Neuronal stem cell (in vitro differentiated cells): Measurements from ENCODE around the gene TUBA3E.
"Not testable (repeated sequence)": the region's sequence is repeated elsewhere in the genome, so short reads cannot be mapped to it uniquely, and the experiment has no call there.

Source experiments
- DNase-seq: peaks from one replicate; pipeline ENCODE4 v3.0.0-alpha.2; 2013; ENCODE audit warnings: low spot score
- H2AFZ ChIP-seq: one replicate; pipeline ENCODE4 v1.6.1; 2013; ENCODE audit warnings: mild to moderate bottlenecking, low read length, inconsistent platforms
- H2AK5ac ChIP-seq: 2 replicates; pipeline ENCODE4 v1.6.1; 2013; ENCODE audit warnings: low read depth, mild to moderate bottlenecking, inconsistent platforms, low read length, moderate library complexity, mixed read lengths
- H2BK120ac ChIP-seq: 2 replicates; pipeline ENCODE4 v1.6.1; 2013; ENCODE audit warnings: low read depth, mild to moderate bottlenecking, inconsistent platforms, low read length, moderate library complexity, mixed read lengths
- H2BK12ac ChIP-seq: one replicate; pipeline ENCODE4 v1.6.1; 2013; ENCODE audit warnings: low read length, inconsistent platforms
- H2BK15ac ChIP-seq: 2 replicates; pipeline ENCODE4 v1.6.1; 2013; ENCODE audit warnings: mild to moderate bottlenecking, low read length, inconsistent platforms, mixed read lengths
- H2BK5ac ChIP-seq: one replicate; pipeline ENCODE4 v1.6.1; 2013; ENCODE audit warnings: inconsistent platforms, mild to moderate bottlenecking, low read length, moderate library complexity
- H3K14ac ChIP-seq: one replicate; pipeline ENCODE4 v1.6.1; 2013; ENCODE audit warnings: low read length, inconsistent platforms
- H3K18ac ChIP-seq: 2 replicates; pipeline ENCODE4 v1.6.1; 2013; ENCODE audit warnings: low read length, inconsistent platforms
- H3K23ac ChIP-seq: 2 replicates; pipeline ENCODE4 v1.6.1; 2013; ENCODE audit warnings: low read depth, mild to moderate bottlenecking, mixed read lengths, low read length, inconsistent platforms; ENCODE audit not compliant: poor library complexity
- H3K27ac ChIP-seq: replicated peaks from 3 replicates; pipeline ENCODE4 v1.5.1; 2013; ENCODE audit warnings: low read length, inconsistent platforms
- H3K27me3 ChIP-seq, 3 experiments: 2 replicates each; pipeline ENCODE4 v1.6.1; 2013; ENCODE audit warnings: low read length in 3 of 3, mild to moderate bottlenecking in 2 of 3, inconsistent platforms in 1 of 3, low read depth in 1 of 3, mixed read lengths in 1 of 3, moderate library complexity in 1 of 3; ENCODE audit not compliant: control insufficient read depth in 3 of 3, insufficient read depth in 3 of 3
- H3K36me3 ChIP-seq, 2 donors: replicated peaks in 1 of 2; 2 replicates each; pipeline ENCODE4 v1.6.1; 2013; ENCODE audit warnings: low read length in 2 of 2; ENCODE audit not compliant: control insufficient read depth in 2 of 2, insufficient read depth in 2 of 2
- H3K4ac ChIP-seq: 2 replicates; pipeline ENCODE4 v1.6.1; 2013; ENCODE audit warnings: inconsistent platforms, mild to moderate bottlenecking, low read length, moderate library complexity
- H3K4me1 ChIP-seq, 2 donors: 1 replicate in 1 of 2; 2 replicates in 1 of 2; pipeline ENCODE4 v1.6.1; 2013; ENCODE audit warnings: low read length in 2 of 2, low read depth in 1 of 2; ENCODE audit not compliant: control insufficient read depth in 2 of 2, insufficient read depth in 1 of 2
- H3K4me2 ChIP-seq: one replicate; pipeline ENCODE4 v1.6.1; 2013; ENCODE audit warnings: mild to moderate bottlenecking, low read length, inconsistent platforms; ENCODE audit not compliant: insufficient read depth, poor library complexity, severe bottlenecking
- H3K4me3 ChIP-seq, 2 donors: 2 replicates each; pipeline ENCODE4 v1.5.1; 2013; ENCODE audit warnings: low read length in 2 of 2, mild to moderate bottlenecking in 2 of 2, inconsistent platforms in 1 of 2, moderate library complexity in 1 of 2
- H3K79me1 ChIP-seq: one replicate; pipeline ENCODE4 v1.6.1; 2013; ENCODE audit warnings: low read depth, mild to moderate bottlenecking, inconsistent platforms, low read length, moderate library complexity
- H3K9ac ChIP-seq: one replicate; pipeline ENCODE4 v1.6.1; 2013; ENCODE audit warnings: mild to moderate bottlenecking, low read depth, low read length, inconsistent platforms; ENCODE audit not compliant: poor library complexity
- H3K9me3 ChIP-seq, 2 donors: replicated peaks in 1 of 2; 2 replicates each; pipeline versions ENCODE3 to v1.6.1; 2013; ENCODE audit warnings: low read length in 2 of 2, mild to moderate bottlenecking in 2 of 2, inconsistent platforms in 1 of 2, low read depth in 1 of 2, mixed read lengths in 1 of 2, moderate library complexity in 1 of 2; ENCODE audit not compliant: control insufficient read depth in 2 of 2, insufficient read depth in 1 of 2
- H4K8ac ChIP-seq: one replicate; pipeline ENCODE4 v1.6.1; 2013; ENCODE audit warnings: low read depth, mild to moderate bottlenecking, inconsistent platforms, low read length, moderate library complexity
- H4K91ac ChIP-seq: one replicate; pipeline ENCODE4 v1.6.1; 2013; ENCODE audit warnings: low read length, low read depth, mild to moderate bottlenecking, inconsistent platforms; ENCODE audit not compliant: poor library complexity
- WGBS, 2 donors: extraction: QIAGEN DNeasy Blood & Tissue Kit; methylation state at CpG; one replicate each; pipeline ENCODE4 v1.1.7; 2013; ENCODE audit warnings: missing lambda C conversion rate in 2 of 2, mixed read lengths in 1 of 2; ENCODE audit not compliant: insufficient read length in 2 of 2, insufficient replicate concordance in 1 of 2; ENCODE audit errors: extremely low coverage in 2 of 2; 5-methylcytosine and 5-hydroxymethylcytosine counted together

The TUBA3E gene

GRCh38 chr2:130154773-130155765 is 43.2 kb downstream of the TUBA3E start:
- Histone ChIP-seq H2BK5ac (no peak overlapping the region), H3K18ac (no peak overlapping the region), H3K27ac (no peak overlapping the region), H3K4ac (no peak overlapping the region), H3K9me3 (no peaks in the 10 kb centered on the region), H4K91ac (no peak overlapping the region), H3K36me3 (peaks cover 12 to 71% of the 10 kb centered on the region in 2 donors), H4K8ac (no peak overlapping the region), H3K79me1 (peaks cover 4% of the 10 kb centered on the region), H2AK5ac (no peak overlapping the region), H3K4me1 (no peaks in the 10 kb centered on the region), H2AFZ (no peak overlapping the region), H3K23ac (no peak overlapping the region), H3K4me3 (peak overlapping the region in 1 of 2 donors; percentile 17), H3K14ac (no peak overlapping the region), H3K27me3 (no peaks in the 10 kb centered on the region), H2BK12ac (no peak overlapping the region), H3K9ac (no peak overlapping the region), H2BK120ac (no peak overlapping the region), H2BK15ac (no peak overlapping the region), H3K4me2 (no peak overlapping the region)
- DNase-seq: no peak
- no CpG with 5 or more reads among the region's 29 CpGs for WGBS, 2 donors

- no CpG with 5 or more reads among the region's 8 CpGs for WGBS, 2 donors
- H3K4me3 ChIP-seq, DNase-seq, H3K4me2 ChIP-seq, H2BK15ac ChIP-seq, H3K18ac ChIP-seq, H3K27ac ChIP-seq, H3K4ac ChIP-seq, H2BK120ac ChIP-seq, H3K23ac ChIP-seq, H3K9me3 ChIP-seq, H3K14ac ChIP-seq, H2AK5ac ChIP-seq, H2AFZ ChIP-seq, H3K79me1 ChIP-seq, H2BK12ac ChIP-seq, H4K8ac ChIP-seq, H4K91ac ChIP-seq, H2BK5ac ChIP-seq, H3K9ac ChIP-seq, H3K27me3 ChIP-seq, H3K4me1 ChIP-seq: not testable (repeated sequence)
- peaks cover 10 to 65% of the 10 kb centered on the region in 2 donors for H3K36me3 ChIP-seq
Observed at GRCh38 chr2:130154423-130154770, 43.8 kb downstream of the TUBA3E start.

GRCh38 chr2:130153721-130154422 is 44.4 kb downstream of the TUBA3E start:
- H2AK5ac ChIP-seq, H3K27ac ChIP-seq, H4K8ac ChIP-seq, H3K18ac ChIP-seq, H3K9me3 ChIP-seq, H3K4ac ChIP-seq, H3K4me2 ChIP-seq, H3K4me1 ChIP-seq, H2BK15ac ChIP-seq, H2BK5ac ChIP-seq, H4K91ac ChIP-seq, H2BK120ac ChIP-seq, H2AFZ ChIP-seq, H3K27me3 ChIP-seq, DNase-seq, H3K9ac ChIP-seq, H3K23ac ChIP-seq, H3K14ac ChIP-seq, H2BK12ac ChIP-seq, H3K79me1 ChIP-seq, H3K4me3 ChIP-seq: not testable (repeated sequence)
- WGBS, 2 donors: no CpG with 5 or more reads among the region's 23 CpGs
- peaks cover 10 to 62% of the 10 kb centered on the region in 2 donors for H3K36me3 ChIP-seq
